Posterior vena cava (tissue), 2 donors: ENCODE measurements around the gene CELSR2. TPM values are rescaled to one million over a fixed set of nuclear protein-coding genes. Genes with fewer than 3 reads are reported as not detected.

ENCODE experiments used
- DNase-seq: peaks from one replicate; pipeline ENCODE4 v3.0.0-alpha.2; 2020; ENCODE audit warnings: low spot score
- intact Hi-C, 2 donors: fragments of 100-400 bp; cut with DNase I; formaldehyde crosslinking; loops; one replicate each; pipeline versions ENCODE4 v1.14.1 to v1.14.2; 2022 to 2023
- total RNA-seq, 2 donors: library from RNA; stranded (reverse); fragmentation: NEBNext Ultra II Directional; extraction: Animal tissue kit (Norgen Biotek cat#: 25700); gene quantifications; one replicate each; pipeline ENCODE4 v1.2.1, GENCODE V29; 2021
- donor health status: DM: yes; HTN: yes; CAD: no.
- donor health status: DM: yes; HTN: yes; CAD: no.

The CELSR2 gene
- total RNA-seq, 2 donors from 2014 or later, result 2.8 to 3.3 TPM

GRCh38 chr1:109249654-109250401 is 489 bp downstream of the CELSR2 start:
- intact Hi-C loops, result loop anchor here in 1 of 2 donors (5.0 kb wide), 1 partner anchor 637 kb away; no protein-coding TSS in a partner anchor
- DNase-seq, result peak; percentile 81

GRCh38 chr1:109250454-109251276 is 1.3 kb downstream of the CELSR2 start:
- intact Hi-C loops, result loop anchor here in 1 of 2 donors (5.0 kb wide), 1 partner anchor 637 kb away; no protein-coding TSS in a partner anchor
- peak; percentile 78 for DNase-seq

GRCh38 chr1:109251277-109252166 is 2.2 kb downstream of the CELSR2 start:
- DNase-seq, result no peak
- intact Hi-C loops, result loop anchor here in 1 of 2 donors (5.0 kb wide), 1 partner anchor 636 kb away; no protein-coding TSS in a partner anchor

GRCh38 chr1:109252167-109252892 is 3.0 kb downstream of the CELSR2 start:
- DNase-seq, result no peak
- intact Hi-C loops, result loop anchor here in 1 of 2 donors (5.0 kb wide), 1 partner anchor 635 kb away; no protein-coding TSS in a partner anchor

GRCh38 chr1:109252893-109253802 is 3.8 kb downstream of the CELSR2 start:
- no peak for DNase-seq
- intact Hi-C loops, result loop anchor here in 1 of 2 donors (5.0 kb wide), 1 partner anchor 634 kb away; no protein-coding TSS in a partner anchor

GRCh38 chr1:109253803-109254620 is 4.7 kb downstream of the CELSR2 start:
- DNase-seq, result no peak
- intact Hi-C loops, result loop anchor here in 1 of 2 donors (5.0 kb wide), 1 partner anchor 633 kb away; no protein-coding TSS in a partner anchor

GRCh38 chr1:109254621-109255096 is 5.3 kb downstream of the CELSR2 start:
- DNase-seq, result peak; percentile 48
- intact Hi-C loops, result loop anchor here in 1 of 2 donors (1.0 to 5.0 kb wide), 2 partner anchors 20 to 633 kb away; no protein-coding TSS in a partner anchor

- DNase-seq, result no peak
- intact Hi-C loops, result loop anchor here in 1 of 2 donors (1.0 kb wide), 1 partner anchor 21 kb away; no protein-coding TSS in a partner anchor
Observed at GRCh38 chr1:109255097-109255651, 5.8 kb downstream of the CELSR2 start.

GRCh38 chr1:109255678-109256077 is 6.3 kb downstream of the CELSR2 start:
- intact Hi-C loops, result loop anchor here in 1 of 2 donors (1.0 kb wide), 1 partner anchor 21 kb away; no protein-coding TSS in a partner anchor
- no peak for DNase-seq

GRCh38 chr1:109256085-109256484 is 6.7 kb downstream of the CELSR2 start:
- no peak for DNase-seq

GRCh38 chr1:109256971-109257681 is 7.8 kb downstream of the CELSR2 start:
- intact Hi-C loops, result no loop called here
- no peak for DNase-seq

More at GRCh38 chr1:109256085-109256484, 6.7 kb downstream of the CELSR2 start:
- intact Hi-C loops, result no loop called here

GRCh38 chr1:109257682-109258421 is 8.5 kb downstream of the CELSR2 start:
- DNase-seq, result no peak
- intact Hi-C loops, result no loop called here

- DNase-seq, result no peak
- intact Hi-C loops, result no loop called here
Observed at GRCh38 chr1:109258481-109259466, 9.4 kb downstream of the CELSR2 start.
